GM12873 (cell line): Measurements from ENCODE around the gene RIMKLB.

Experiments
- CTCF ChIP-seq: IDR thresholded peaks from 2 replicates; pipeline ENCODE4 v1.5.1; 2012; ENCODE audit warnings: low read depth, mild to moderate bottlenecking, moderate library complexity, low read length, control low read depth; ENCODE audit not compliant: insufficient read depth; ENCODE audit errors: missing control alignments

Gene RIMKLB

GRCh38 chr12:8692573-8692972 lies 5.2 kb upstream of the RIMKLB start:
- TF ChIP-seq CTCF: no peak

GRCh38 chr12:8695116-8695515 lies 2.7 kb upstream of the RIMKLB start:
- no peak for TF ChIP-seq CTCF

GRCh38 chr12:8696442-8697090 lies 1.2 kb upstream of the RIMKLB start:
- TF ChIP-seq CTCF: no peak

- TF ChIP-seq CTCF: no peak
Measured at GRCh38 chr12:8697120-8697475, 693 bp upstream of the RIMKLB start.

- TF ChIP-seq CTCF: no peak
Measured at GRCh38 chr12:8698132-8698851, 501 bp downstream of the RIMKLB start.

- TF ChIP-seq CTCF: no peak
Measured at GRCh38 chr12:8698879-8699278, 1.1 kb downstream of the RIMKLB start.

- TF ChIP-seq CTCF: no peak
Measured at GRCh38 chr12:8699714-8700113, 1.9 kb downstream of the RIMKLB start.
